SU-DHL-6 (cell line): ENCODE data around the gene COL12A1.

Source experiments
- H2AFZ ChIP-seq: fragments of 200-600 bp; sonication (generic); 2 replicates; pipeline ENCODE4 v1.6.1; 2014; ENCODE audit warnings: low read depth, mild to moderate bottlenecking, moderate library complexity, mixed read lengths, antibody characterized with exemption, low read length; ENCODE audit not compliant: severe bottlenecking
- H3F3A ChIP-seq: fragments of 200-600 bp; shearing (Covaris generic); 2 replicates; pipeline ENCODE4 v1.6.0; 2016; ENCODE audit warnings: antibody characterized with exemption, mild to moderate bottlenecking; ENCODE audit not compliant: insufficient read depth
- H3K27ac ChIP-seq: fragments of 200-600 bp; sonication (generic); 2 replicates; pipeline ENCODE4 v1.5.1; 2016; ENCODE audit warnings: low read depth, mild to moderate bottlenecking, low read length, moderate library complexity, mixed read lengths
- H3K27me3 ChIP-seq: fragments of 200-600 bp; sonication (generic), shearing (Covaris generic); 2 replicates; pipeline ENCODE4 v1.6.0; 2014; ENCODE audit warnings: mild to moderate bottlenecking, low read length
- H3K36me3 ChIP-seq: fragments of 200-600 bp; sonication (generic); 2 replicates; pipeline ENCODE4 v1.6.1; 2014; ENCODE audit warnings: mild to moderate bottlenecking, low read length, mixed read lengths
- H3K4me2 ChIP-seq: fragments of 300-600, 200-600 bp; shearing (Covaris generic), sonication (generic); 2 replicates; pipeline ENCODE4 v1.6.0; 2014; ENCODE audit warnings: low read length, low read depth, mild to moderate bottlenecking; ENCODE audit not compliant: poor library complexity, severe bottlenecking
- H3K4me3 ChIP-seq: fragments of 200-600 bp; sonication (generic); 2 replicates; pipeline ENCODE4 v1.5.1; 2014; ENCODE audit warnings: antibody characterized with exemption, low read length, mild to moderate bottlenecking, mixed read lengths; ENCODE audit not compliant: insufficient read depth, poor library complexity, severe bottlenecking
- H3K79me2 ChIP-seq: fragments of 200-600 bp; sonication (generic); 2 replicates; pipeline ENCODE4 v1.6.1; 2014; ENCODE audit warnings: mild to moderate bottlenecking, low read length, moderate library complexity; ENCODE audit not compliant: insufficient read depth
- H3K9ac ChIP-seq: fragments of 200-600 bp; sonication (generic); 2 replicates; pipeline ENCODE4 v1.7.0; 2014; ENCODE audit warnings: mild to moderate bottlenecking, low read length
- H3K9me2 ChIP-seq: fragments of 200-600 bp; sonication (generic); replicated peaks from 2 replicates; pipeline ENCODE4 v1.6.1; 2014; ENCODE audit warnings: low read length; ENCODE audit not compliant: insufficient read depth
- H3K9me3 ChIP-seq: fragments of 200-600 bp; sonication (generic); 2 replicates; pipeline ENCODE4 v1.6.1; 2014; ENCODE audit warnings: low read length, mixed read lengths; ENCODE audit not compliant: insufficient read depth
- H4K20me1 ChIP-seq: fragments of 200-600 bp; sonication (generic); 2 replicates; pipeline ENCODE4 v1.6.1; 2014; ENCODE audit warnings: low read depth, mild to moderate bottlenecking, antibody characterized with exemption, low read length, moderate library complexity, mixed read lengths
- EZH2phosphoT487 ChIP-seq: fragments of 200-600 bp; sonication (generic), shearing (Covaris generic); conservative IDR thresholded peaks from 2 replicates; pipeline ENCODE4 v1.6.1; 2018; ENCODE audit warnings: mild to moderate bottlenecking, antibody characterized with exemption, low read length, moderate library complexity, mixed read lengths
- TF ChIP-seq, protein P1 (sequence below): fragments of 200-600 bp; sonication (generic); IDR thresholded peaks from one replicate; pipeline ENCODE4 v1.5.1; 2017; ENCODE audit warnings: antibody characterized with exemption, mild to moderate bottlenecking, low read length, moderate library complexity; ENCODE audit not compliant: insufficient read depth, poor library complexity, severe bottlenecking

The COL12A1 gene

DNA sequence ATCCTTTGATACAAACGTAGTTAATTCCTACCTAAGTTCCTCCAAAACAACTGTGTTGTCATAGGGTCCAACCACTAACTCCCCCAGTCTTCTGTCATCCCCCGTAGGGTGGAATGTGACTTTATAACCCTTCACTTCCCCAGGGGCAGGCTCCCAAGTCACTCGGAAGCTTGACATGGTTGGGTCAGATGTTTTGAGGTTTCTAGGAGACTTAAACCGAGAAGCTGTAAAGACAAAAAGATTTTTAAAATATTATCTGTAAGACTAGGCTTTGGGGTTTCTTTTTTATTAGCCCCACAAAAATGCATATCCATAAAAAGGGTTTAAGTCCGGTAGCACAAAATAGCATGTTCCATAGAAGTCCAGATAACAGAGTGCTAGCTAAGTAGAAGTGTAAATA lies 50.2 kb downstream of the COL12A1 start:
- TF ChIP-seq EZH2phosphoT487: no peak
- TF ChIP-seq, protein P1, sequence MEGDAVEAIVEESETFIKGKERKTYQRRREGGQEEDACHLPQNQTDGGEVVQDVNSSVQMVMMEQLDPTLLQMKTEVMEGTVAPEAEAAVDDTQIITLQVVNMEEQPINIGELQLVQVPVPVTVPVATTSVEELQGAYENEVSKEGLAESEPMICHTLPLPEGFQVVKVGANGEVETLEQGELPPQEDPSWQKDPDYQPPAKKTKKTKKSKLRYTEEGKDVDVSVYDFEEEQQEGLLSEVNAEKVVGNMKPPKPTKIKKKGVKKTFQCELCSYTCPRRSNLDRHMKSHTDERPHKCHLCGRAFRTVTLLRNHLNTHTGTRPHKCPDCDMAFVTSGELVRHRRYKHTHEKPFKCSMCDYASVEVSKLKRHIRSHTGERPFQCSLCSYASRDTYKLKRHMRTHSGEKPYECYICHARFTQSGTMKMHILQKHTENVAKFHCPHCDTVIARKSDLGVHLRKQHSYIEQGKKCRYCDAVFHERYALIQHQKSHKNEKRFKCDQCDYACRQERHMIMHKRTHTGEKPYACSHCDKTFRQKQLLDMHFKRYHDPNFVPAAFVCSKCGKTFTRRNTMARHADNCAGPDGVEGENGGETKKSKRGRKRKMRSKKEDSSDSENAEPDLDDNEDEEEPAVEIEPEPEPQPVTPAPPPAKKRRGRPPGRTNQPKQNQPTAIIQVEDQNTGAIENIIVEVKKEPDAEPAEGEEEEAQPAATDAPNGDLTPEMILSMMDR: no peak
- H3K4me3 ChIP-seq: no peak overlapping the region
- no peak overlapping the region for H3K9ac ChIP-seq
- H3K4me2 ChIP-seq: no peak overlapping the region
- H3K9me3 ChIP-seq: no peaks in the 10 kb centered on the region
- H4K20me1 ChIP-seq: no peaks in the 10 kb centered on the region
- no peaks in the 10 kb centered on the region for H3K36me3 ChIP-seq
- H3K79me2 ChIP-seq: no peaks in the 10 kb centered on the region
- no peaks in the 10 kb centered on the region for H3K27me3 ChIP-seq
- no peak overlapping the region for H2AFZ ChIP-seq
- H3F3A ChIP-seq: no peaks in the 10 kb centered on the region
- H3K27ac ChIP-seq: no peak overlapping the region
- H3K9me2 ChIP-seq: no peaks in the 10 kb centered on the region

DNA sequence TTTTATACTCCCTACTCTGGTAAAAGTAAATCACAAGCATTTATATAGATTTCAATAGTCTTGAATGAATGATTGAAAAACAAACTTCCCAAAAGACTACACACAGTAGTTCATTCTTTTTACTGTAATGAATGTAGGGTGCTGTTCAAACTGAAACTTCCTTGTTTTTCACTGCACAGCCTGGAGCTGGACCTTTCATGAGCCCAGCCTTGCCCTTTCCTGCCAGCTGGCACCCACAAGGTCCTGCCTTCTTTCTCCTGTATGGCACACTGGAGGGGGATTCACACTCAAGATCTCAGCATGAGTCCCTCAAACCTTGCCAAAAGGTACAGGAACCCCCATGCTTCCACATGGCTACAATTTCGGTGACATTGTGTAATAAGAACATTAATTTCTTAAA lies 50.9 kb downstream of the COL12A1 start:
- H3K9me3 ChIP-seq: no peaks in the 10 kb centered on the region; the same call in 1 of the 2 replicates
- H3K36me3 ChIP-seq: no peaks in the 10 kb centered on the region
- H3K4me3 ChIP-seq: no peak overlapping the region
- no peak overlapping the region for H3K27ac ChIP-seq
- H3K79me2 ChIP-seq: no peaks in the 10 kb centered on the region
- no peak overlapping the region for H3K9ac ChIP-seq
- H3F3A ChIP-seq: no peaks in the 10 kb centered on the region
- TF ChIP-seq, protein P1: no peak
- TF ChIP-seq EZH2phosphoT487: no peak
- no peaks in the 10 kb centered on the region for H3K9me2 ChIP-seq
- H3K27me3 ChIP-seq: no peaks in the 10 kb centered on the region
- no peaks in the 10 kb centered on the region for H4K20me1 ChIP-seq
- H3K4me2 ChIP-seq: no peak overlapping the region
- H2AFZ ChIP-seq: no peak overlapping the region

DNA sequence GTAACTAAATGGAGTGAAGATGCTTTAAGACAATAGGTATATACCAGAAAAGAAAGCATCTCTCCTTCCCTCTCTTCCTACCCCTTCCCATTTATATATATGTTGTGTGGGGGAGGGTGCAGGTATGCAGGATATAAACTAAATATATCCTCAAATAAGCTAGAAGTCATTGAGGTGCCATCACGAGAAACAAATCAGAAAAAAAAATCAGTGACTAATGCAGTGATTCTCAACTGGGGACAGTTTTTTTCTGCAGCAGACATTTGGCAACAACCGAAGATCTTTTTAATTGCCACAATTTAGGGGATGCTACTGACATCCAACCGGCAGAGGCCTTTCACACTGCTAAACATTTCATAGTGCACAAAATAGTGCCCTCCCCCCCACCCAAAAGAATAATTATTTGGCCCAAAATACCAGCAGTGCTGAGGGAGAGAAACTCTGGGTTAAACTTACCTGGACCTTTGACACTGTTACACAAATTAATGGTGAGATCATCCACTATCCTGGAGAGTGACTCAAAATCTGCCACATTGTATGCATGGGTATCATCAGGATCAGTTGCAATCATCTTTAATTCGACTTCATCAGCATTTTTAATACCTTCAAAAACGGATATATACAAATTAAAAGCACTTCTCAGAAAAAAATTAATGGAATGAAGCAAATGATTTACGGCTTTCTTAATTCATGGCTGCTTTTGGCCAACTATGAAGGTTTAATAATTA lies 55.0 kb downstream of the COL12A1 start:
- no peak for TF ChIP-seq EZH2phosphoT487
- TF ChIP-seq, protein P1: no peak
- H3K4me3 ChIP-seq: no peak overlapping the region

More for the DNA sequence above, 55.0 kb downstream of the COL12A1 start:
- no peaks in the 10 kb centered on the region for H3F3A ChIP-seq
- H3K36me3 ChIP-seq: no peaks in the 10 kb centered on the region
- no peaks in the 10 kb centered on the region for H4K20me1 ChIP-seq
- H3K27me3 ChIP-seq: no peaks in the 10 kb centered on the region
- no peaks in the 10 kb centered on the region for H3K79me2 ChIP-seq
- H3K9me3 ChIP-seq: no peaks in the 10 kb centered on the region; the same call in 1 of the 2 replicates
- no peaks in the 10 kb centered on the region for H3K9me2 ChIP-seq
- H3K4me2 ChIP-seq: no peak overlapping the region
- H2AFZ ChIP-seq: no peak overlapping the region
- H3K9ac ChIP-seq: no peak overlapping the region
- H3K27ac ChIP-seq: no peak overlapping the region
